Right renal pelvis (tissue), 4 donors: Measurements from ENCODE around the gene WDR76. TPM values are rescaled to one million over a fixed set of nuclear protein-coding genes. Genes with fewer than 3 reads are reported as not detected.

ENCODE experiments used
- DNase-seq, 4 donors: peaks; one replicate each; pipeline ENCODE4 v3.0.0-alpha.2; 2013; ENCODE audit warnings: low read depth in 4 of 4, low spot score in 3 of 4, missing footprints in 1 of 4
- polyA plus RNA-seq, 4 donors: library from polyadenylated mRNA; unstranded; fragments of 120-200 nt; gene quantifications; one replicate each; pipeline ENCODE4 v1.2.1, GENCODE V29; 2013; ENCODE audit not compliant: insufficient read length in 4 of 4

WDR76 gene
- polyA plus RNA-seq, 4 donors = 13.4 to 14.9 (median 14.7) TPM

GRCh38 chr15:43873651-43874050 is 46.8 kb downstream of the WDR76 start:
- no peak for DNase-seq

- no peak for DNase-seq
Observed at GRCh38 chr15:43876872-43877271, 50.1 kb downstream of the WDR76 start.

- DNase-seq = no peak
Observed at GRCh38 chr15:43877371-43877770, 50.6 kb downstream of the WDR76 start.

- DNase-seq = no peak
Observed at GRCh38 chr15:43878446-43878845, 51.6 kb downstream of the WDR76 start.

- no peak for DNase-seq
Observed at GRCh38 chr15:43879386-43880355, 52.9 kb downstream of the WDR76 start.

- no peak for DNase-seq
Observed at GRCh38 chr15:43880406-43881194, 53.8 kb downstream of the WDR76 start.

- DNase-seq = no peak
Observed at GRCh38 chr15:43881245-43881644, 54.4 kb downstream of the WDR76 start.

- no peak for DNase-seq
Observed at GRCh38 chr15:43881944-43882343, 55.1 kb downstream of the WDR76 start.

- no peak for DNase-seq
Observed at GRCh38 chr15:43883571-43883970, 56.8 kb downstream of the WDR76 start.

GRCh38 chr15:43886558-43886957 is 59.8 kb downstream of the WDR76 start:
- DNase-seq = no peak

- no peak for DNase-seq
Observed at GRCh38 chr15:43887901-43888300, 61.1 kb downstream of the WDR76 start.

GRCh38 chr15:43889042-43889441 is 62.2 kb downstream of the WDR76 start:
- DNase-seq = no peak

- DNase-seq = no peak
Observed at GRCh38 chr15:43893956-43894355, 67.2 kb downstream of the WDR76 start.

- DNase-seq = no peak
Observed at GRCh38 chr15:43895586-43895985, 68.8 kb downstream of the WDR76 start.

- no peak for DNase-seq
Observed at GRCh38 chr15:43896543-43896942, 69.7 kb downstream of the WDR76 start.

- DNase-seq = no peak
Observed at GRCh38 chr15:43898891-43899290, 72.1 kb downstream of the WDR76 start.

GRCh38 chr15:43899928-43900327 is 73.1 kb downstream of the WDR76 start:
- DNase-seq = no peak

- DNase-seq = no peak
Observed at GRCh38 chr15:43900996-43901395, 74.2 kb downstream of the WDR76 start.

GRCh38 chr15:43901495-43901894 is 74.7 kb downstream of the WDR76 start:
- no peak for DNase-seq

GRCh38 chr15:43903864-43904290 is 77.1 kb downstream of the WDR76 start:
- peak; percentile 49 to 61 (median 50) for DNase-seq

GRCh38 chr15:43905755-43906154 is 79.0 kb downstream of the WDR76 start:
- no peak for DNase-seq
